ENCODE data around the gene GNAT3.

The GNAT3 gene

DNA sequence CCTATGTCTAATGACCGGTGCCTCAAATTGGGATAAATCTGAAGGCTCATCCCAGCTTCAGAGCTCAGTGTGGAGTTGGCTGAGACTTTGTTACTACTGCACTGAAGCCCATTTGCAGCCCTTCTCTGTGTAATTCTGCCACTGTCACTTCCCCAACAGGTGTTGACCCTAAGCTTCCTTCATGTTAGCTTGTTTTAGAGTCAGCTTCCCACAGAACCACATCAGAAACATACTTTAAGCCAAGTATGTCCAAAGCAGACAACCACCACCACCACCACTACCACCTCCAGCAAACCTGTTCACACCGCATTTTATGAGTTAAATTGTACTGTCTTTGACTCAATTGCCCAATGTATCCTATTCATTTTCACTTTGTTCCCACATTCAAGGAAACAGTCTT, 25.2 kb upstream of the GNAT3 start:
- H3K27ac ChIP-seq: no peak overlapping the region
- TF ChIP-seq CTCF (conservative IDR thresholded peaks at IDR 0.05): no peak

DNA sequence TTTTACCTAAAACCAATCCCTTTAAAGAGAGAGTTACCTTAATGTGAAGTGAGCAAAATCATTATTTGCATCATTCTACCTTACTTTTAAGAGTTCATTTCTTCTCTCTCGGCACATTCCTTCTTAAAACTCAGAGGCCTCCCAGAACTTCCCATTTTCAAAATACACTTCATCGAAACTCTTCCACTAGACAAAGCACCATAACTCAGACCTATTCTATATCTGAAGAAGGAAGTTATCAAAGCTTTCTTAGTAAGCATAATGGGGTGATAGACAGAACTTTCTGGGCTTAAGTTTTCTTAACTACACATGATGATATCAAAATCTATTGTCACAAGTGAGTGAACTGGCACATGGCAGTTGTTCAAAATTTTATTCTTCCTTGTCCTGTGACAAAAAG, 24.6 kb upstream of the GNAT3 start:
- no peak overlapping the region for H3K27ac ChIP-seq

GRCh38 chr7:80533287-80533686, 21.4 kb upstream of the GNAT3 start:
- H3K27ac ChIP-seq: no peak overlapping the region
- no peak for TF ChIP-seq CTCF (conservative IDR thresholded peaks at IDR 0.05)

More for the DNA sequence above, 24.6 kb upstream of the GNAT3 start:
- TF ChIP-seq CTCF (conservative IDR thresholded peaks at IDR 0.05): no peak

DNA sequence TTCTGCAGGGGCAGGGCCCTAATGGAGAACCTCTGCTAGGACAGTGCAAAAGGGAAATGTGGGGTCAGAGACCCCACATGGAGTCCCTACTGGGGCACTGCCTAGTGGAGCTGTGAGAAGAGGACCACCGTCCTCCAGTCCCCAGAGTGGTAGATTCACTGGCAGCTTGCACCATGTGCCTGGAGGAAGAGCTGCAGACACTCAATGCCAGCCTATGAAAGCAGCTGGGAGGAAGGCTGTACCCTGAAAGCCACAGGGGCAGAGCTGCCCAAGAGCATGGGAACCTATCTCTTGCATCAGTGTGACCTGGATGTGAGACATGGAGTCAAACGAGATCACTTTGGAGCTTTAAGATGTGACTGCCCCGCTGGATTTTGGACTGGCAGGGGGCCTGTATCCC, 20.3 kb upstream of the GNAT3 start:
- no peak overlapping the region for H3K27ac ChIP-seq
- no peak for TF ChIP-seq CTCF (conservative IDR thresholded peaks at IDR 0.05)

GRCh38 chr7:80530136-80530535, 18.3 kb upstream of the GNAT3 start:
- no peak for TF ChIP-seq CTCF (conservative IDR thresholded peaks at IDR 0.05)
- H3K27ac ChIP-seq: no peak overlapping the region

- H3K27ac ChIP-seq: no peak overlapping the region
- no peak for TF ChIP-seq CTCF (conservative IDR thresholded peaks at IDR 0.05)
These were observed 17.5 kb upstream of the GNAT3 start for GRCh38 chr7:80529362-80529761.

- no peak for TF ChIP-seq CTCF (conservative IDR thresholded peaks at IDR 0.05)
These were observed 16.8 kb upstream of the GNAT3 start for GRCh38 chr7:80528689-80529088.

GRCh38 chr7:80526472-80526871, 14.6 kb upstream of the GNAT3 start:
- no peak for TF ChIP-seq CTCF (conservative IDR thresholded peaks at IDR 0.05)
- H3K27ac ChIP-seq: no peak overlapping the region

More at GRCh38 chr7:80528689-80529088, 16.8 kb upstream of the GNAT3 start:
- no peak overlapping the region for H3K27ac ChIP-seq
